HG02571 (cell line): ENCODE data around the gene TCF21.
"Not testable (repeated sequence)": the region's sequence is repeated elsewhere in the genome, so short reads cannot be mapped to it uniquely, and the experiment has no call there.

Source experiments
- ATAC-seq: cut with Tn5 transposase; IDR thresholded peaks from one replicate; pipeline ENCODE4 v1.9.1; 2021; ENCODE audit warnings: mild to moderate bottlenecking, moderate library complexity; ENCODE audit not compliant: unreplicated experiment

The TCF21 gene

GRCh38 chr6:133888929-133889556, at the start of gene TCF21:
Gene TCF21, plus strand, starts transcription at chr6:133889113. Its CDS starts 285 bp downstream, at chr6:133889398.
- no peak for ATAC-seq

- no peak for ATAC-seq
Observed at GRCh38 chr6:133841176-133841575, 47.7 kb upstream of the TCF21 start.

DNA sequence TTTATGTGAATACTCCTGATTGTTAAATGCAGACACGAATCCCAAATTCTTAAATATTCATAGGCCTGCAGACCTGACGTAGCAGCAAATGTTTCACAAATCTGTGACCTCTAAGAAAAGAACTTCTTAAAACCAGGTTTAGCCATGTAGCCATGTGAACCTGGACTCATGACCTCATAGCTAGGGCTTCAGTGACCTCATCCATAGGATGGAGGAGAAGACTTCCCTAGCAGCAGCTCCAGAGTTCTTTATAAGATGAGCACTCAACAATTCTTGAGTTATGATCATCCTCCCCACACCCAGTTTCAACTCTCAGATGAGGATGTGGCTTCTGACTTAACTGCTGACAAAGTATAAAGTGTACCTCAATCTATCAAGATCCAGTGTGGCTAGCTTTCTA, 45.8 kb upstream of the TCF21 start:
- no peak for ATAC-seq

DNA sequence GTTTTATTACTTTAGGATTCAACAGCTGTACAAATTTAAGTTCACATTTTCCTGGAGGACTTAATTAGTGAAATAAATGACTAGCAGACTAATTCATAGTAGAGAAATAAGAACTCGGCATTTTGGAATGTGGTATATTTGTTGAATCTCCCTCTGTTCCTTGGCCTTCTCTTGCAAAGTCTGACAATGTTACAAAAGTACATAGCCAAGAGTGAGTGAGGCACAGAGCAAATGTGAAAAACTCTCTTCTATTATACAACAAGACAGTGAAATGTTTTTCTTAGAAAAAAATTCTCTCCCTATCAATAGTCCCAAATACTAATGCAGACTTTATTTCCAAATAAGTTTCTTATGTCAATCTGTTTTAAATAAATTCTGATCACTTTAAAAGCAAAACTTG, 44.2 kb upstream of the TCF21 start:
- ATAC-seq, result no peak

GRCh38 chr6:133854041-133854363, 34.9 kb upstream of the TCF21 start:
- no peak for ATAC-seq

DNA sequence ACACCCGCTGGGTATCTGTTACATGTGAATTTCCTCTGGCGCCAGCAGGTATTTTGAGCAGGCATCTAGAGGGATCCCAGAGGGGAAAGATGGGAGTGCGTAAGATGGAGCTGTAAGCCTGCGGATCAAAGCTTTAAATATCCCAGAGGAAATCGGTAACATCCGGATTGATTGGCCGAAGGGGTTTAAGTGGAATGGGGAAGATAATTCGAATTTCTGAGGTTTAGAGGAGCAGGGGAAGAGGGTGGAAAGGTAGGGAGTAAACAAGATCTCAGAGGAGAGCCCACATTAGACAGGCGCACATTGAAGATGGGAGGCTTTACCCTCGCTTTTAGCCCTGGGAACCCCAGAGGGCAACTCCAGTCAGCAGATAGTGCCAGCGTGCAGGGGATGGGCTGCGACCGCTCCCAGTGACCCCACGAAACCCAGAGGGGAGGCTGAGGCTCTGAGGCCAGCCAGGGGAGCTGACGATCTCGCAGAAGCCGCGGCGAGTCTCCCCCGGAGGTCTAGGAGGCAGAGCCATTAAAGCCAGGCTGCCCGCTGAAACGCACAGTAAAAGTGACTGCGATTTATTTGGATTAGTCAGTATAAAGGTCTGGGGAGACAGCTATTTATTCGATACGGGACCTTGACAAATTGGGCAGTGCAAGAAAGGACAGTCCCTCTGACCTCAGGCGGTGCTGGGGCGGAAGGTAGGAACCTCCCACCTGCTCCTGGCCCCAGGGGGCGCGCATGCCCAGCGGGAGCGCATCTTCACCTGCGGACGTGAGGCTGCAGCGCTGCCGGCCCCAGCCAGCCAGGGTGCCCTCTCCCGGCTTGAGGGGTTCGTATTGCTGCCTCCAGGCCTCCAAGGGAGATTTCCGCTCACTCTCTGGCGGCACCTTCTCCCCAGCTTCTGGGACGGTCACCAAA, 34.3 kb upstream of the TCF21 start:
- ATAC-seq, result no peak

DNA sequence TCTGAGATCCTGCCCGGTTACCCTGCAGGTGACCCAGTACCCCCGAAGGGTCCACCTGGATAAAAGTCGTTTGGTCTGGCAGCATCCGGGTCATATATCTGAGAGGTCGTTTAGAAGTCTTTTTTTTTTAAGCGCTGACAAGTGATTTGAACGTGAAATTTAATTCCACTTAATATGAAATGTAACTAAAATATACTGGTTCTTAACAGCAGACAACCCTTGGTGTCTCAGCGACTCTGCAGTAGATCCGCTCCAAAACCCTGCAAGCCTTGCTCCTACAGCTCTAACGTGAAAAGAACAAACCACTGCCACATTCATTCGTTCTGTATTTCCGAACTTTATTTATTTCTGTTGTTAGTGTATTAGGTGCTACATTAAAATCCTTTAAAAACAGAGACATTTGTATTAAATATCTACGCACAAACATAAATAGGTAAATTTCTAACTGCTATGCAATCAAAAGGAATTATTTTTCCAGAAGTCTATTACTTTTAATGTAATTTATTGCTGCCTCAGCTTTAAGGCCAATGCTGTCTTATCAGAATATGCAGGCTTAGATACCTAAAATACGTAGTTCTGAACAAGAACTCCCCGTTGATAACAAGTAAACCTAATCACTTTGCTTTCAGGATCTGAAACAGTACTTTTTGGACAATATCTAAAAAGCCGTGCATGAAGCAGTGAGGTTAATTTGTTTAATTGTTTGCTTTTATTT, 33.5 kb upstream of the TCF21 start:
- no peak for ATAC-seq

- ATAC-seq, result no peak
Observed at GRCh38 chr6:133855991-133856370, 32.9 kb upstream of the TCF21 start.

DNA sequence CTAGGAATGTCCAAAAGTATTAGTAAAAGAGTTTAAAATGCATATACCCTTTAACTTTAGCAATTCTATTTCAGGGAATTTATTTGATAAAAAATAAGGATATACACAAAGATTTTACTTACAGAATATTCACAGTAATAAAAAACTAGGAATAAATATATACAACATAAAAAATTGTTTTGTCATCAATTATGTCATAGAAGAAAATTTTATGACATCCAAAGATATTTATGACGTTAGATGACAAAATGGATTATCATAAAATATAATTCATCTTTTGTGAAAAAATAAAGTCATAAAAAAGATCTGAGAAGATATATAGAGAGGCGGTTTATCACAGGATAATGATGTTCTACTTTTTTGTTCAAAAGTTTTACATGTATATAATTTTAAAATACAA, 32.0 kb upstream of the TCF21 start:
- ATAC-seq, result no peak

DNA sequence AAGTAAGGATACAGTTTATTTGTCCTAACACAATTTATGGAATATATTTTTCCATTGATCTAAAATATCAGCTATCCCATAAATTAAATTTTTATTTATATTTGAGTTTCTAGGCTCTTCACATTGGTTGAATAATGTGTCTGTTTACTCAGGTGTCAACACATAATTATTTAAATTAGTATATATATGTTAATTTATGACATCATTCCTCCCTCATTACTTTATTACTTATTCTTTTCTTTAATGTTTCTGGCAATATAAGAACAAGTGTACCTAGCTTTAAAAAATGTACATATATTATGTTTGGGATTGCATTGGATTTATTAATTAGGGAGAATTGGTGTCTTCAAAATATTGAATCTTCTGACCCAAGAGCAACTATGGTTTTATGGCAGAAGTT, 31.2 kb upstream of the TCF21 start:
- ATAC-seq, result no peak

DNA sequence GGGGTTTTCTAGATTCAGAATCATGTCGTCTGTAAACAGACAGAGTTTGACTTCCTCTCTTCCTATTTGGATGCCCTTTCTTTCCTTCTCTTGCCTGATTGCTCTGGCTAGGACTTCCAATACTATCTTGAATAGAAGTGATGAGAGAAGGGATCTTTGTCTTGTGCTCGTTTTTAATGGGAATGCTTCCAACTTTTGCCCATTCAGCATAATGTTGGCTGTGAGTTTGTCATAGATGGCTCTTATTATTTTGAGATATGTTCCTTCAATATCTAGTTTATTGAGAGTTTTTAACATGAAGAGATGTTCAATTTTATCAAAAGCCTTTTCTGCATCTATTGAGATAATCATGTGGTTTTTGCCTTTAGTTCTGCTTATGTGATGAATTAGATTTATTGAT, 27.6 kb upstream of the TCF21 start:
- ATAC-seq, result not testable (repeated sequence)

DNA sequence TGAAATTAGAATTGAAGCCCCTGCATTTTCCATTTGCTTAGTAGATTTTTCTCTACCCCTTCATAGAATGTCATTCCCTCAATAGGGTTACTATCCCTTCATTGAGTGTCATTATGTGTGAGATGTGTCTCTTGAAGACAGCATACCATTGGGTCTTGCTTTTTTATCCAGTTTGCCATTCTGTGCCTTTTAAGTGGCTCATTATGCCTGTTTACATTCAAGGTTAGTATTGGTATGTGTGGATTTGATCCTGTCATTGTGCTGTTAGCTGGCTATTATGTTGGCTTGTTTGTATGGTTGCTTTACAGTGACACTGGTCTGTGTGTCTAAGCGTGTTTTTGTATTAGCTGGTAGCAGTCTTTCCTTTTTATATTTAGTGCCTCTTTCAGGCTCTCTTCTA, 25.7 kb upstream of the TCF21 start:
- ATAC-seq, result no peak

- ATAC-seq, result no peak
Observed at GRCh38 chr6:133865680-133866079, 23.2 kb upstream of the TCF21 start.

DNA sequence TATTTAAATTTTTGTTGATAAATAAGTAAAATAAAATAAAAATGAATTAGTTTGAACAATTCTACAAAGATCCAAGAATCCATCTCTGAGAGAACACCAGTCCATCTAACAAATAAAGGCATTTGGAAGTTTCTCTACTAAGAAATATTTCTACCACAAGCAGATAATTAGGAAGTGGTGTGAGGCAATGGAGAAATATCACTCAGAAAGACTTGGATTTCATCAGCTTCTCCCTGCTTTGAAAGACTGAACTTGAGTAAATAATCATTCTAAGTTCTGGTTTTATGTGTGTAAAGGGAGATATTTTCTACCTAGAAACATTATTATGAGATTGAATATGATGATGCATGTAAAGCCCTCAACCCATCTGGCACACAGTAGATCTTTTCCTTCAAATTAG, 17.8 kb upstream of the TCF21 start:
- no peak for ATAC-seq

DNA sequence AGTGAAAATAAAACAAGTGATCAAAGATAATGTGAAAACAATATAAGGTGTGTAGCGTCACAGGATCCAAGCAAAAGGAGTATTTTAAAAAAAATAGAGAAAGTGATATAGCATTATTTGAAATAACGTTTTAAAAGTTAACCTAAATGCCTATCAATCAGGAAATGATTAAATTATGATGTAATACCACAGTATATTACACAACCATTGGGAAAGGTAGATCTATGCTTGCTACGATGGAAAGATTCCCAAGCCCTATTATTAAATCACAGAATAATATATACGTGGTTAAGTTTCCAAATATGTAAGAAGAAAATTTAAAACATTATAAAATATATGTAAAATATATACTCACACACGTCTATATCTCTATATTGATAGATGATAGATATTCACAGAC, 15.4 kb upstream of the TCF21 start:
- ATAC-seq, result no peak

DNA sequence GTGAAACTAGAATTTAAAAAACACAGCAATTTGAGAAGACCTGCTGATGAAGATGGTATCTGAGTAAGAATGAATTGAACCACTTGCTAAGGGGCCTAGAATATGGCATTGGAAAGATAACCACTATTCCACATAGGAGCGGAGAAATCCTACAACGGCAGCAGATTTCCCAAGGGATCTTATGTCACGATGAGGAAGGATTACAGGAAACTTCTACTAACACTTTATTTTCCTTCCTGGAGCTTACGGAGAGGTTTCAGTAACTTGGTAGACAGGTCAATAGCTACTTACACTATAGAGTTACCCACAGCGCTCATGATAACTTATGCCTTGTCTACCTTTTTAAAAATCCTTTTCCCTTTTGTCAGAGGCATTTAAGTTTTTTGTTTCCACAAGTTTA, 11.8 kb upstream of the TCF21 start:
- no peak for ATAC-seq

DNA sequence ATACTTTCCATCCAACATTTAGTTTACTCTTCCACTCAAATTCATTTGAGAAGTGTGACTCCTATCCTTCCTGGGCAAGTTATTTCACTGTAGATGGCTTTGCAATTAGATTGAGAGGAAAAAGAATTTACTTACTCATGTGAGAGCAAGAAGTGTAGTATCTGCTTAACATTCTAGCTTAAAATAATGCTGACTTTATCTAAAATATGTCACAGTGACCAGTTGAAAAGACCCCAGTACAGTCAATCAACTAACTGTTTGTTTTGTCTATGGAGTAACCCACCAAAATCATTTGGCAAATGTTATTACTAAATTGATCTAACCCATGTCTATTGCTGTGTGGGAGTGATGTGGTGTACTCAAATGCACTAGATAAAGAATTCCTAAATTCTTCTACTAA, 8.9 kb upstream of the TCF21 start:
- no peak for ATAC-seq

- ATAC-seq, result no peak
Observed at GRCh38 chr6:133880896-133881295, 8.0 kb upstream of the TCF21 start.

DNA sequence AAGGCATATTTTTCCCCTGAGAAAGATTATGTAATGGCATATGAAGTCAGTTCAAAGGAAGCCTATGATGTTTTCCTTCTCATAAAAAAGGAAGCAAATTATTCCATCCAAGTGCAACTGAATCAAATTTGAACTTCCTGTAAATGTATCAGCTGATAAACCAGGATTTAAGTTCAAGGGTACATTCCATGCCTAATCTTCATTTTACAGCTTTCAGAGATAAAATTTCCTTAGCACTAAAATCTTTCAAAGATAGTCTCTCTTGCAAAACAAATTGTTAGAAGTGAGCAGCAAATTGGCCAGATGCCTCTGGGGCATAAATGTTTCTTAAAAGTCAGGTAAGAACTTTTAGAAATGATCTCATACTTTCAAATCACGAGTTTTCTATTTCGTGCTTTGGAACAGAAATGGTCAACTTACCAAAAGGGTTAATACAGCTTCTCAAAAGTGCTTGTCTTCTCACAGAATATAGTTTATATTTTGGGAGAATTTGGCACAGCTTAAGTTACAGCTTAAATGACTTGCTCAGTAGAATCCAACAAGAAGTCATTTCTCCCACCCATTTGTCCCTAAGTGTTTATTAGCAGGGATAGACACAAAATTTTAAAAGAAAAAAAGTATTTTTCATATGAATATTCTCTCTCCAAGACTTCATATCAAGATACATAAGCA, 2.7 kb upstream of the TCF21 start:
- ATAC-seq, result no peak

GRCh38 chr6:133887156-133887879, 1.6 kb upstream of the TCF21 start:
- no peak for ATAC-seq

DNA sequence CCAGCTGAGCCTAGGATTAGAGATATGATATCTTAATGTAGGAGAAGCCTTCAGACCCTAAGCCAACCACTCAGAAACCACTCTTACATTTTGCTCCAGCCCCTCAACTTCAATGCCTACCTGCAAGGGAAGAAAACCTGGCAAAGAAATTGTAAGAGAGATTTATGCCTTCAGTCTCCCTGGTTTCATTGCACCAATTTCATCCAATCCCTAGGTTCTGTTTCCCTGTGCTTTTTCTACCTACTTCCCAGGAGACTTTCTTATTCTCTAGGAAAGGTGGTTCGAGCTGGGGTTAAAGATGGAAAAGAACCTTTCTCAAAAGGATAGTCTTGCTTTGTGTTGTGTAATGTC, 1.1 kb upstream of the TCF21 start:
- no peak for ATAC-seq
